Stimulated activated CD4-positive, alpha-beta T cell treated with anti-CD3 and anti-CD28 coated beads, Interleukin-1b, Interleukin-23, amount 100 ng/mL, for 1 hour (primary cell): Measurements from ENCODE around the gene NUP133.
"Not testable (repeated sequence)": the region's sequence is repeated elsewhere in the genome, so short reads cannot be mapped to it uniquely, and the experiment has no call there.

ENCODE experiments used
- DNase-seq, 2 donors: peaks; one replicate each; pipeline ENCODE4 v3.0.0-alpha.2; 2020; ENCODE audit warnings: low read depth in 2 of 2

The NUP133 gene

DNA sequence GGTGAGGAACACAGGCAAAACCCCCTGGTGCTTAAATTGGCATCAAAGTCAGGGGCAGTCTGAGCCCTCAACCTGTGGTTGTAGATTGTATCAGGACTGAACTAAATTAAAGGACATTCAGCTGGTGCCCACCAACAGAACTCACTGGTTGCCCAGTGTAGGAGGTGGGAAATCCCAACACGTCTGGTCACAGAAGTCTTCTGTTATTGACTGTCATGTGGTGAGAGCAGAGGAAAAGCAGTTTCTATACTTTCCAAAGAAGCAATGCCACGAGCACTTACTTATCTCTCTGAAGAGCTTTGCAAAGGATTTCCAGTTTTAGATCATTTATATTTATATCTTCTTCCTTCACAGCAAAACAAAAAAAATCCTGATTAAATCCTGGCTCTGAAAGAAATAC is 59.3 kb downstream of the NUP133 start:
- DNase-seq, result no peak

DNA sequence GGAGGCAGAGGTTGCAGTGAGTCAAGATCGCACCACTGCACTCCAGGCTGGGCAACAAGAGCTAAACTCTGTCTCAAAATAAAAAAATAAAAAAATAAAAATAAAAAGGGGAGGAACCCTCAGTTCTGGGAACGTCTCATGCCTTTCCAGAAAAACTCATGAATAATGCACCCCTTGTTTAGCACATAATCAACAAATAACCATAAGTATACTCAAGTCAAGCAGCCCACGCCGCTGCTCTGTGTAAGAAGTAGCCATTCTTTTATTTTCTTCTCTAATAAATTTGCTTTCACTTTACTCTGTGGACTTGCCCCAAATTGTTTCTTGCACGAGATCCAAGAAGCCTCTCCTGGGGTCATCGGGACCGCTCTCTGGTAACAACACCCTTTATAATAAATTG is 59.8 kb downstream of the NUP133 start:
- DNase-seq, result no peak

DNA sequence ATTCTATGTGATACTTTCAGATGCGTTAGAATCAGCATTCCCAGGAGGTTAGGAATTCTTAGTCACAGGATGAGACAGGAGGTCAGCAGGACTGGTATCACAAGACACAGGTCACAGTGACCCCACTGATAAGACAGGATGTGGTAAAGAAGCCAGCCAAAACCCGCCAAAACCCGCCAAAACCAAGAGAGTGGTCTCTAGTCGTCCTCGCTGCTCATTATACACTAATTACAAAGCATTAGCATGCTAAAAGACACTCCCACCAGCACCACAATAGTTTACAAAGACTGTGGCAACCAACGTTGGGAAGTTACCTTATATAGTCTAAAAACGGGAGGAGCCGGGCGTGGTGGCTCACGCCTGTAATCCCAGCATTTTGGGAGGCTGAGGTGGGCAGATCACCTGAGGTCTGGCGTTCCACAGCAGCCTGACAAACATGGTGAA is 60.3 kb downstream of the NUP133 start:
- DNase-seq, result no peak

DNA sequence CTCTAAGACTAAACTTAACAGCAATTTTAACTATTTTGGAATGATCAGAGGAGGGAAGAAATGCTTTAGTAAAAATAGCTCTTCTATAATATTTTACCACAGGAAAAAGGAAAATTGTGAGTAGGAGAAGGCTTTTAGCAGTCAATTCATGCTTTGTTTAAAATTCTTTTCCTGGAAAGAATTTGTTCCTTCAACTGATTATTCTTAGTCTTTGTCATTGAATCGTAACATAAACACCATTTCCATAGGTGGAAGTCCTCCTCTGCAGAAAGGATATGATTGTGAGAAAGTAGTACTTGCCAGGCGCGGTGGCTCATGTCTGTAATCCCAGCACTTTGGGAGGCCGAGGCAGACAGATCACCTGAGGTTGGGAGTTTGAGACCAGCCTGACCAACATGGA is 62.3 kb downstream of the NUP133 start:
- no peak for DNase-seq

DNA sequence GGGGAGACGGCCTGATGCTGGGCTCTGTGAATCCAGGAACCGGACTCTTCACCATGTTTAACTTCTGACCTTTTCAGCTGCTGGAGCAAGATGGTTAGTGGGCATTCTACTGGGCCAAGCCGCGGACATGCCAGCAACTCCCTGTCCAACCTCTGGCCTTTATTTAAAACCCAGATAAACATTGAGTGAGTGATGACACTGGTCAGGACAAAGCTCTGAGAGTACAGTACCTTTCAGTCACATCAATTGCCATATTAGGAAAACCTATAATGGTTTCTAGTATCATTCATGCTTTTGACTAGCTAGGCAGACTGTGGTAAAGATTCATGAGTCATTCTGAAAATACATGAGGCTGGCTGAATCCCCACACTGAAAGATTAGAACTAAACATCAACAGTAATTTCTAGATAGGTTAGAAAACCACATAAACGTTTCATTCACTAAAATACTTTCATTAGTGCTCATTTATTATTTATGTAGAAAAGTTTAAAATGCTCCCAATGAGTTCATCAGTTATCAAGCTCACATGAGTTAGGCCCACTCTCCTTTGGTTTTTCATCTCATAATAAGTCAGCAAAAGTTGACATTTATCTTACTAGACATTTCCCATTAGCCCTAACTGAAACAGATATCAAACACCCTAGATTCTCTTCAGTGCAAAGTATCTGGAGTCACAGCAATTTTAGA is 67.1 kb downstream of the NUP133 start:
- DNase-seq, result no peak

DNA sequence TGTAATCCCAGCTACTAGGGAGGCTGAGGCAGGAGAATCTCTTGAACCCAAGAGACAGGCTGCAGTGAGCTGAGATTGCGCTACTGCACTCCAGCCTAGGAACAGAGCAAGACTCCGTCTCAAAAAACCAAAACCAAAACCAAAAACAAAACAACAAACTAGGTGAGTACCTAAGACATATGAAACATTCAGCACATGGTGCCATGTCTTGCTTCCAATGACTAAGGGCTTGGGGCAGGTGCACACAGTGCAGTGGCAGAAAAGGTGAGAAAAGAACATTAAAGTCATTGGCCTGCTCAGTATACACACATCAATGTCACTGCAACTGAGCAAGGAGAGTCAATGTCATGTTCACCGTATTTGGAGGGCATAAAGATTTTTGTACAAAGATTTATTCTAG is 70.1 kb downstream of the NUP133 start:
- no peak for DNase-seq

DNA sequence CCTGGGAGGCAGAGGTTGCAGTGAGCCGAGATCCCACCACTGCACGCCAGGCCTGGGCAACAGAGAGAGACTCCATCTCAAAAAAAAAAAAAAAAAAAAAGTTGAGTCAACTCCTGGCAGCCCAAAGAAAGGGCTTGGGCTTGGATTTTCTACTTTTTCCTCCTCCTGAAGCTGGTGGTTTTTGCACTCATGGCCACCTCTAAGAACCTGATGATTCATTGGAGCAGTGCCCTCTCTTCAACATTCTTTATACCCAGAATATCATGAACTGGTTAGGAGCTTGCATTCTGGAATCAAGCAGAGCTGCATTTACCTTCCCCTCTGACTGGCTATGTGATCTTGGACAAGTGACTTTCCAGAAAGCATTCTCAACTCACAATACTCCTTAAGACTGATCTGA is 70.7 kb downstream of the NUP133 start:
- no peak for DNase-seq

DNA sequence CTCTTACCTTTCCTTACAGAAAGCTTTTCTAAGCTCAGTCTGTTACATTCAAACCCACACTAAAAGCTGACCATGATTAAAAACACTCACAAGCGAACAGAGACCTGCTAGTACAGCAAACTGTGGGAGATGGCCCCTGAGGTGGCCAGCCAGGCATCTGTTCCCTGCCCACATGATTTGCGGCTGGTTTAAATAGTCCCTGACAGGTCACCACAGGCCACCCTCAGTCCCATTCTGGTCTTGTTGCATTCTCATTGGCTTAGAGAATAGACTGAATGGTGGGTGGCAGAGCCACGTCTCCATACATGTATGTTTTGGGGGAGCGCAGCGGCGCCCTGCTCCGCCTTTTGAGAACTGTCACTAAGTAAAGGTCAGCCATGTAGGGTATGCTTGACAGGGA is 71.9 kb downstream of the NUP133 start:
- no peak for DNase-seq

DNA sequence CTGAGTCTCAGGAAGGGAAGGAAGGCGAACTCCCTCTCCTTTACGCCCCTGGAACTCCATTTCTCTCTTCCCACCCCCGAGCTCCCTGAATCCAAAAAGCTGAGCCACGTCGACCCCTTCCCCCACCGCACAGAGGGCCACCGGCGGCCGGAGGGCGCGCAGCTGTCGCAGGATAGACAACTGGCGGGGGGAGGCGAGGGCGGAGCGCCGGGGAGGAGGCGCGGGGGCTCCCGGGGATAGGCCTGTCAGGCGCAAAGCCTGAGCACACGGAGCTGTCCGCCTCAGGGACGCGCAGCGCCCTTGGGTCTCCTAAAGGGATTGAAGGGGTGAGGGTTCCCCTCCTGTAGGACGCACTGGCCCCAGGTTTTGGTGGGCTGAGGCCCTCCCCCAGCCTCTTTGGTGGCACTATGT is 73.5 kb downstream of the NUP133 start:
- DNase-seq, result no peak

DNA sequence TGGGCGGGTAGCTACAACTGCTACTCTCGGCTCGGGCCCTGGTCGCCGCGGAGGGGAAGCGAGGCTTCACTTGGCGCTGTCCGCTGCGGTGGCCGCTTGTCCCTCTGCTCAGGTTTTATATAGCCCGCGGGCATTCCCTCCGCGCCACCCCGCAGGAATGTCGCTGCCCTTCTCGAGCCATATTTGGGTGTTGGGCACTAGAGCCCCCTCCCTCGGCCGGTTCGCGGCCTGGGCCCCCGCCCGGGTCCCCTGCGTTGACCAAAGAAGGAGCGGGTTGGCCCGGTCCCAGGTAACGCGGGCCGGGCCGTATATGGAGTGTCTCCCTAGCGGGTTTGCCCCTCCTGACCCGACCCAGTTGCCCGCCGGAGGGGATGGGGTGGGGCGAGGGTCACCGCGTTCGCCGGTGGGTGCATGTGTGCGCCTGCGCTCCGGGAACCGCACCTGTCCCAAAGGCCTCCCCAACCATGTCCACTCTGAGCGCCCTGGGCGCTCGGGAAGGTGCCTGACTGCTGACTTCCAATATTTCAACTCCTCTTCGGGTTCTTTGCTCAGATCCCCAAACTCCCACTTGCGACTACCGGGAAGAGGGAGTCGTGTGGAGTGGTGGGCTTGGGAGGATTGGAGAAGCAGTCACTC is 74.0 kb downstream of the NUP133 start, which contains the start of gene ACTA1:
TSS of gene ACTA1 (minus strand) at position 90 of the 636 bp plus-strand sequence. CDS start 979 bp downstream, outside the sequence.
- no peak for DNase-seq

DNA sequence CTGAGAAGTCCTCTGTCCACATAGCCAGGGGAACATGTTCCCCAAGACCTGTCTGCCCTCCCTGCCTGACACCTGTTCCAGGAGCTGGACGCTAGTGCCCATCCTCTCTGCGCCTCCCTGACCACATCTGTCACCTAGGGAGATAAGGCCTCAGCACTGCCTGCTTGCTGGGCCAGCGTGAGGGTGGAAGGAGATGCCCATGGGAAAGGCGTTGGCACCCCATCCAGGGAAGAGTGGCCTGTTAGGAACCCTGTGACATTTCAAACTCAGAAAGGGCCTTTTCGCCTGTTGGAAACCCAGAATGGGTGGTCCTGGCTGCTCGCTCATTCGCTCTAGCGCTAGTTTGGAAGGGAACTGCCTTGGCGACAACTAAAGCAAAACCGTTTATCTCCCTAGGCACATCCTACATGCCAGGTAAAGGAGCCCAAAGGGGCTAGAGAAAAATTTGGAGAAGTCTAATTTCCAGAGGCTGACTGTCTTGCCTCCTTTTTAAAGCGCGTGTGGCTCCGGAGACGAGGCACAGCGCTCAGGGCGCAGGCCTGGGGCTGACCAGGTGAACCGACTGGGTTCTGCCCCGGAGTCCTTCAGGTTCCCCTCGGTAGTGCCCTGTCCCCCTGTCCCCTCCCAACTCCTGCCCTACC is 74.7 kb downstream of the NUP133 start:
- DNase-seq, result no peak

DNA sequence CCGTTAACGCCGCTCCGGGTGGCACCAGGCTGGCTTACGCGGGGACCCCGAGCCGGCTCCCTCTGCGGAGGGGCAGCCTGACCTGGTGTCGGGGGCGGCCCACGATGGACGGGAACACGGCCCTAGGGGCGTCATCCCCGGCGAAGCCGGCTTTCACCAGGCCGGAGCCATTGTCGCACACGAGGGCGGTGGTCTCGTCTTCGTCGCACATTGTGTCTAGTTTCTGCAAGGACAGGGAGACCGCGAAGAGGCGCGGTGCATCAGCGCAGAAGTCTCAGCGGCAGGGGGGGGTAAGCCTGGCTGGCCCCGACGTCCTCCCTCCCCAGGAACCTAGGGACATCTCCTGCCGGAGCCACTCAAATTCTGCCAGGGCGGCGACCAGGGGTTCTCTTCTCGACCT is 75.2 kb downstream of the NUP133 start:
- DNase-seq, result no peak

DNA sequence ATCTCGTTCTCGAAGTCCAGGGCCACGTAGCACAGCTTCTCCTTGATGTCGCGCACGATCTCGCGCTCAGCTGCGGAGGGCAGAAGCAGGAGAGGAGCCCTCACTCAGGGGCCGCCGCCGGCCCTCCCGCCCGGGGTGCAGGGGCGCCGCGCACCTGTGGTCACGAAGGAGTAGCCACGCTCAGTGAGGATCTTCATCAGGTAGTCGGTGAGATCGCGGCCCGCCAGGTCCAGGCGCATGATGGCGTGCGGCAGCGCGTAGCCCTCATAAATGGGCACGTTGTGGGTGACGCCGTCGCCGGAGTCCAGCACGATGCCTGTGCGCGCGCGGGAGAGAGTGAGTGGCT is 76.1 kb downstream of the NUP133 start:
- DNase-seq, result no peak

DNA sequence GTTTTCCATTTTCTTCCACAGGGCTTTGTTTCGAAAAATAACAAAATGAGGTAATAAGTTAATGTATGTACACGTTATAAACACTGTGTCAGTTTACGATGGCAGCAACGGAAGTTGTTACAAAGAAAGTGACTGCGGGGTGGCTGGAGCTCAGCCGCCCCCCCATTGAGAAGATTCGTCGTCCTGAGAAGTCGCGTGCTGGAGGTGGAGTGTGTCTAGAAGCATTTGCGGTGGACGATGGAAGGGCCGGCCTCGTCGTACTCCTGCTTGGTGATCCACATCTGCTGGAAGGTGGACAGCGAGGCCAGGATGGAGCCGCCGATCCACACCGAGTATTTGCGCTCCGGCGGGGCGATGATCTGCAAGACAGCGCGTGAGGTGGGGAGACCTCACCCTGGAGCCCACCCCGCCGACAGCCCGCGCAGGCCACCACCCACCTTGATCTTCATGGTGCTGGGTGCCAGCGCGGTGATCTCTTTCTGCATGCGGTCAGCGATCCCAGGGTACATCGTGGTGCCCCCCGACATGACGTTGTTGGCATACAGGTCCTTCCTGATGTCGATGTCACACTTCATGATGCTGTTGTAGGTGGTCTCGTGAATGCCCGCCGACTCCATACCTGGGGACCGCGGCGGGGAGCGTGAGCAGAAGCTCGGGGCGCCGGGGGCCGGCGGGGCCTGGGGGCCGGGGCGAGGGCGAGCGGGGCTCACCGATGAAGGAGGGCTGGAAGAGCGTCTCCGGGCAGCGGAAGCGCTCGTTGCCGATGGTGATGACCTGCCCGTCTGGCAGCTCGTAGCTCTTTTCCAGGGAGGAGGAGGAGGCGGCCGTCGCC is 76.6 kb downstream of the NUP133 start:
- DNase-seq, result no peak

DNA sequence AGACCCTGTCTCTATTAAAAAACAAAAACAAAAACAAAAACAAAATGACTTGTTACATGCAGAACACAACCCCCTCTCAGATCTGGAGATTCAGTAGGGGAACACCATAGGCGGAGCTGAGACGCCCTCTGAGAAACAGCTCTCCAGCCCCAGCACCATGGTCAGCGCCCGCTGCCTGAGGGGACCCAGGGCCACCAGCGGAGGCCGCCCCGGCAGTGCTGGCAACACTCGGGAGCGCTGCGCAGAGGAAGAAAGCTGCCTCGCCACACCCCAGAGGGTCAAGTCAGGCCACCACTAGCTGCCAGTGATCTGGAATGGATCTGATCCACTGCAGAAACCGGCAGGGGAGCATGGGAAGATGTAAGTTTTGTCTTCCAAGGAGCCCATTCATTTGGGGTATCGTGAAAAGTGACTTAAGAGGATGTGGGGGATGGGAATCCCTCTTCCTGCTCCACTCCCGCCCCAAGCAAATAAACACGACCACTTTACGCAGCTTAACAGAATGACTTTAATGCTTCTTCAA is 77.3 kb downstream of the NUP133 start:
- DNase-seq, result no peak

DNA sequence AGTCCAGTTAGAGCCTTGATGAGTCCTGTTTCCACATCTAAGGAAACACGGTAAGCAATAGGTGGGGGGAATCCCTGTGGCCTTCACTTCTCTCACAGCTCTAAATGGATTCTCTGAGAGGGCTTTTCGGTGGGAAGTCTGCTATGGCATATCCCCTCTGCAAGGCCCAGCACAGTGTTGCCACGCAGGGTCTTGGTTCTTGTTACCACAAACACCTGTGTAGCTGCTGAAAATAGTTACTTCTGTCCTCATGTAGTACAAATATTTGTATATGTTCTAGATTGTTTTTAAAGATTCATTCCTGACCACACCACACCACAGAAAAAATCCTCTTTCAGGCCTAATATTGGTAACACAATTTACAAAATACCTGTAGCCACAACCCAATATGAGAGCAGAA is 79.9 kb downstream of the NUP133 start:
- DNase-seq, result no peak

DNA sequence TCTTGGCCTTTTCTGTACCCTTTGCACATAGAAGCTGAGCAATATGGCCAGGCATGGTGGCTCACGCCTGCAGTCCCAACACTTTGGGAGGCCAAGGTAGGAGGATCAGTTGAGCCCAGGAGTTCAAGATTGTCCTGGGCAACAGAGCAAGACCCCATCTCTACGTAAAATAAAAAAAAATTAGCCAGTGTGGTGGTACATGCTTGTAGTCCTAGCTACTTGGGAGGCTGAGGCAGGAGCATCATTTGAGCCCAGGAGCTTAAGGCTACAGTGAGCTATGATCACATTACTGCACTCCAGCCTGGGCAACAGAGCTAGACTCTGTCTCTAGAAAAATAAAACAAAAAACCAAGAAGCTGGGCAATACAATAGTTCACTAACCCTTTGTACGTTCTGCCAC is 80.6 kb downstream of the NUP133 start:
- DNase-seq, result no peak

DNA sequence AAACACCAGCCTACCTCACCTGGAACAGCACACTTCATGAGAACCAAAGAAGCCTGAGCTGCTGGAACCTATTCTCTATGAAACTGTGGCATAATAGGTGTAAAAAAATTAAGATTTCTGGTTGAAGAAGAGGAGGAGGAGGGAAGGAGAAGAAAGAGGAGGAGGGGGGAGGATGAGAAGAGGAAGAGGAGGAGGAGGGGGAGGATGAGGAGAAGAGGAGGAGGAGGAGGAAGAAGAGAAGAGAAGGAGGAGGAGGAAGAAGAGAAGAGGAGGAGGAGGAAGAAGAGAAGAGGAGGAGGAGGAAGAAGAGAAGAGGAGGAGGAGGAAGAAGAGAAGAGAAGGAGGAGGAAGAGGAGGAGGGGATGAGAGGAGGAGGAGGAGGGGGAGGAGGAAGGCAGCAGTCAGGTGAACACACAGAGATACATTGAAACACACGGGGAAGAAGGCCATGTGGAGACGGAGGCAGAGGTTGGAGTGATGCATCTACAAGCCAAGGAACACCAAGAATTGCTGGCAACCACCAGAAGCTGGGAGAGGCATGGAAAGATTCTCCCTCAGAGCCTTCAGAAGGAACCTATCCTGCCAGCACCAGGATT is 82.5 kb downstream of the NUP133 start:
- no peak for DNase-seq

DNA sequence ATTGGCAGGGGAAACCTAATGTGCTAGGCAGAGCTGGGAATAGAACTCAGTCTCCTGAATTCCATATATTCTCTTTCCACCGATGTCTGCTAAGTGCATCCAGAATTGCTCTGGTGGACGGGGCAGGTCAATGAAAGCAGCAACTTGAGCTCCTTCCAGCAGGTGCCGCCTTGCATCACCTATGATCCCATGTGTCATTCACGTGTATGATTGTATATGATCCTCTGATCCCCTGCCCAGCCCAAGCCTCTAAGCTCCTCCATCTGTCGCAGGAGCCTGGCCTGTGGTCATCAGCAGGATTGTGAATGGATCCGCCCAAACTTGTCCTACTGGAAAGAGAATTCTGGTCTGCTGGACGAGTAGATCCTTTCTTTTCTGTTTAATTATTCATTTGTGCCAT is 87.4 kb downstream of the NUP133 start:
- DNase-seq, result no peak

DNA sequence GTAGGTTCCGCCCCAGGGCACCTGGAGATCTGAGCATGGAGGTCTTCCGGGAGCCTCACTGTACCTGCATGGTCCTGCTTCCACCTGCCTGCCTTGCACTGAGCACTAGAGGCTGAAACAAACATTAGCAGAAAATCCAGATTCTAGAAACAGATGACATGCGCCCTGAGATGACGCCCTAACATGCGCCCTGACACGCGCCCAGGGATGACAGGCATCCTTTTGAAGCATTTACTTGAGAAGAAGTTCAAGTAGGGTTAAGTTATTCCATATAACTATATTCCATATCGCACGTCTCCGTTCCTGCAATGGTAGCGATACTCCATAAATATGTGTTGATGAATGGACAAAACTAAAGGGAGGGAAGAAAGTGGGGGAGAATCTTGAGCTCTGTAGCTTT is 87.9 kb downstream of the NUP133 start:
- no peak for DNase-seq

DNA sequence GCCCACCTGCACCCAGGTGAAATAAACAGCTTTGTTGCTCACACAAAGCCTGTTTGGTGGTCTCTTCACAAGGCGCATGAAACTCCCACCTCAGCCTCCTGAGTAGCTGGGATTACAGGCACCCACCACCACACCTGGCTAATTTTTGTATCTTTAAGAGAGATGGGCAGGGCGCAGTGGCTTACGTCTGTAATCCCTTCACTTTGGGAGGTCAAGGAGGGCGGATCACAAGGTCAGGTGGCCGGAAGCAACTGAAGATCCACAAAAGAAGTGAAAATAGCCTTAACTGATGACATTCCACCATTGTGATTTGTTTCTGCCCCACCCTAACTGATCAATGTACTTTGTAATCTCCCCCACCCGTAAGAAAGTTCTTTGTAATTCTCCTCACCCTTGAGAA is 89.6 kb downstream of the NUP133 start:
- not testable (repeated sequence) for DNase-seq

DNA sequence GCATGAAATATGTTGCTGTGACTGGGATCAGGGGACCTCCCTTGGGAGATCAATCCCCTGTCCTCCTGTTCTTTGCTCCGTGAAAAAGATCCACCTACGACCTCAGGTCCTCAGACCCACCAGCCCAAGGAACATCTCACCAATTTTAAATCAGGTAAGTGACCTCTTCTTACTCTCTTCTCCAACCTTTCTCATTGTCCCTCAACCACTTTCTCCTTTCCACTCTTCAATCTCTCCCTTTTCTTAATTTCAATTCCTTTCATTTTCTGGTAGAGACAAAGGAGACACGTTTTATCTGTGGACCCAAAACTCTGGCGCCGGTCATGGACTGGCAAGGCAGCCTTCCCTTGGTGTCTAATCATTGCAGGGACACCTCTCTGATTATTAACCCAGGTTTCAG is 95.3 kb downstream of the NUP133 start:
- not testable (repeated sequence) for DNase-seq
